ENCODE results near the gene RAET1L.
"Not testable (repeated sequence)": the region's sequence is repeated elsewhere in the genome, so short reads cannot be mapped to it uniquely, and the experiment has no call there.

Gene RAET1L

GRCh38 chr6:150043501-150044412 lies 18.4 kb upstream of the RAET1L start:
- DNase-seq, result no peak

DNA sequence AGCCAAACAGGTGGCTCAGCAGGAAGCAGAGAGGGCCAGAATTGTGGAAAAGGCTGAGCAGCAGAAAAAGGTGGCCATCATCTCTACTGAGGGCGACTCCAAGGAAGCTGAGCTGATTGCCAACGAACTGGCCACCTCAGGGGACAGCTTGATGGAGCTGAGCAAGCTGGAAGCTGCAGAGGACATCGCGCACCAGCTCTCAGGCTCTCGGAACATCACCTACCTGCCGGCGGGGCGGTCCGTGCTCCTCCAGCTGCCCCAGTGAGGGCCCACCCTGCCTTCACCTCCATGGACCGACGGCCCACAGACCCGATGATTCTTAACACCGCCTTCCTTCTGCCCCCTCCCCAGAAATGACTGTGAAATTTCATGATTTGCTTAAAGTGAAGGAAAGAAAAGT lies 17.8 kb upstream of the RAET1L start:
- DNase-seq, result no peak

GRCh38 chr6:150038202-150039062 lies 13.1 kb upstream of the RAET1L start:
- no peak for DNase-seq

DNA sequence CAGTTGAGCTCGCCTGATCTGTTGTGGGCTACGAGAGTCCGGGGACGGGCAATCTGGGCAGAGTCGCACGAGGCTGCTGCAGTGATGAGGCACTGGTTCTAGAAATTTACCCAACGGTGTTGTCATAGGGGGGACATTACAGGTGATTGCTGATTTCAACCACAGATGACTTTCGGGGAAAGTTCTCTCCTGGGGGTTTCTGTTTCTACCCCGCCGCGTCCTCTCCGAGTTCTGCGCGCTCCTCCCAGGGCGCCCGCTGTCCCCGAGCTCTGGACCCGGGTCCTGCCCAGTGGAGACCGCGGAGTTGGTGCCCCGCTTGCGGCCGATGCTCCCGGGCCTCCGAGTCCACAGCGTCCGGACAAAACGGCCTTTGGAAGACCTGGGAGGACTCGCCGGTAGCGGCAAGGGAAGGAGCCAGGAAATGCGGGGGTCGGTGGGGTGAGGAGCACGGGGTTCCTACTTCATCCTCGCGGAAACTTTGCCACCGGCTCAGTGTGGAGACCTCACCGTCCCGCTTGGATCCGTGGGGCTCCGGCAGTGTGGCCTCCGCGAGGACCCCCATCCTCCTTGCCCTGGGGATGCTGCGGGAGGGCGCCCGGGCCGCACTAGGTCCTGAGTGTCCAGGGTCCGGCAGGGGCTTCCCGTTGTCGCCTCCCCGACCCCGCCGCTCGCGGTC lies 12.3 kb upstream of the RAET1L start:
- DNase-seq, result no peak

DNA sequence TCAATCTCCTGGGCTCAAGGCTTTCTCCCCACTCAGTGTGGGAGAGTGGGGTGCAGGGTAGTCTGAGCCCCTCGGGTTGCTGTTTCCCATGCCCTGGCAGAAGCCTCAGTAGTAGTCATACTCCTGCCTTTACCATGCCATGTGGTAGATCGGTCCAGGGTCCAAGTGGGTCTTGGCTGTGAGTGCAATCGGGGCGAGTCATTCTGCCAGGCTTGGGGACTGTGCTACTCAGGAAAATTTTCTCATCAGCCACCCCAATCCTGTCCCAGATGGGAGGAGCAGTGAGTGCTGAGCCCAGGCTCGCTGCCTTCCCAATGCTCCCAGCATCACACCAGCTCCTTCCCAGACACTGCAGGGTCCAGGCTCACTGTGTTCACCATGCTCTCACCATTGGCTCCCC lies 10.7 kb upstream of the RAET1L start:
- no peak for DNase-seq

GRCh38 chr6:150033207-150033771 lies 8.0 kb upstream of the RAET1L start:
- DNase-seq, result no peak

- DNase-seq, result no peak
These were observed 7.3 kb upstream of the RAET1L start for GRCh38 chr6:150032598-150032997.

DNA sequence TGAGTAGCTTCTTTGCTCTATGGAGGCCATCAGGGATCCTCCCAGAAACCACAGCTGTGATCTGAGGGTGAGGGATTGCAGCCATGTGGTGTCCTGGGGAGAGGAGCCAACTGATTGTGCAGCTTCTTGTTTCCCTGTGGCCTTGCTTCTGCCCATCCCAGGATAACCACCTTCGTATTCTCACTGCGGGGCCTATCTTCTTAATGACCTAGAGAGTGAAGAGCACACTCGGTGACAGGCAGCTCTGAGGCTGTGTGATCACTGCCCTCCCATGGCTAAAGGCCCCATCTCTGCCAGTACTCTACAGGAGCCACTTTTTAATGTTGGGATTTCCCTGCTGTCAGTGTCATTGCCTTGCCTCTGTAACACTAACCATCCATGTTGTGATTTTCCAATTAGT lies 5.3 kb upstream of the RAET1L start:
- no peak for DNase-seq

DNA sequence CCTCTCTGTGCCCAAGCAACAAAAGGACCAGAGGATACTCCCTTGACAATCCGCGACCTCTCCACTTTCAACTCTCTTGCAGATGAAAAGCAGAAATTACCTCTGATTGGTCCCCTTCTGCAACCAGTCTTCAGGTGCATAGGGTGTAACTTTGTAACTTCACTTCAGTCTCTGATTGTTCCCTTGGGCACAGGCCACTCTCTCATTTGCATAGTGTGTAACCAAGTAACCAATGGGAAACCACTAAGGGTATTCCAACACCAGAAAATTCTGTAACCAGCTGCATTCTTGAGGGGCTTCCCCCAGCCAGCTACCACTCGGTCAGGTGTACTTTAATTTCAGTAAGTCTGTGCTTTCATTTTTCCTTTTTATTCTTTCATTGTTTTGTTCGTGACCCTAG lies 4.4 kb upstream of the RAET1L start:
- DNase-seq, result no peak

DNA sequence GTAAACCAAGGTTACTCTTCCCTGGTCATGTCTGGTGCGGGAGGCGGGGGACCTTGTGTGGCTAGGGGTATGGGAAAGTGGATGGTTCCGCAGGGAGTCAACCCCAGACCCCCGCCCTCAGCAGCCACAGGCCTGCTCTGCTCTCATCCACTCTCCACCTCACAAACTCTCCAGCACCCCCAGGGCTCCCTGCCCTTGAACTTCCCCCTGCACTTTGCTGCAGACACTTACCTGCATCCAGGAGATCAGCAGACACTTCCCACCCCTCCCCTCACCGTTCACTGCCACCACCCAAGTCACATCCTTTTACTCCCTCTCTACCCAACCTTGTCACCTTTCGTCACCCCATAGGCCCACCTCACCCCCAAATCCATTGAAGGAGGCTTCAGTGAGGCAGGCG lies 3.9 kb upstream of the RAET1L start:
- DNase-seq, result no peak

GRCh38 chr6:150028799-150029198 lies 3.5 kb upstream of the RAET1L start:
- DNase-seq, result no peak

DNA sequence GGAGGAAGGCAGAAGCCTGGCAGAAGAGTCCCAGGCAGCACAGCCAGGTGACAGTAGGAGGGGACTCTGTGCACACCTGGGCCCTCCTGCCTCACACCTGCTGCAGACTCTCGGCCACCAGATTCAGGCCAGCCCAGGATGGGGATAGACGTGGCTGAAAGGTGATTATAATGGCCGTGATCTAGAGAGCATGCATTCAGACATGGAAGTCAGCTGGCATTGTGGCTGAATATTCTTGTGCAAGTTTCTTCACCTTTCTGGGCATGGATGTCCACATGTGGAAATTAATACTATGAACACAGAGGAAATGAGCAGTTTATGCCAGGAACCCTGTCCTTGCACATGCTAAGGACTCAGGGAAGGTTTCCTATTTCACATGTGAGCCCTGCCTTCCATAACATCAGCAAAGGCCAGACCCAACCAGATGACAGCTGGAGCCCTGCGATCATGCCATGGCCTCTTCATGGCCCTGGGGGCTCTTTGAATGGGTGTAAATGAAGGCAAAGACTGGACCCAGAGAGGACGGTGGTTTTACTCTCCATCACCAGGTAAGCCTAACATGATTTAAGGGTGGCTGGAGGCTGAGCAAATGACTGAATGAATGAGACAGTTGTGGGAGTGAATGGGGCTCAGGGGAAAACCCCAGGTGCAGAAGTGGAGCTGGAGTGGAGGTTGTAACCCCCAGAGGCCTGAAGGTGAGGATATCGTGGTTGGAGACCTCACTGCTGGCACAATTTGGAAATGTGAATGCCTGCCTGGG lies 2.7 kb upstream of the RAET1L start:
- no peak for DNase-seq

DNA sequence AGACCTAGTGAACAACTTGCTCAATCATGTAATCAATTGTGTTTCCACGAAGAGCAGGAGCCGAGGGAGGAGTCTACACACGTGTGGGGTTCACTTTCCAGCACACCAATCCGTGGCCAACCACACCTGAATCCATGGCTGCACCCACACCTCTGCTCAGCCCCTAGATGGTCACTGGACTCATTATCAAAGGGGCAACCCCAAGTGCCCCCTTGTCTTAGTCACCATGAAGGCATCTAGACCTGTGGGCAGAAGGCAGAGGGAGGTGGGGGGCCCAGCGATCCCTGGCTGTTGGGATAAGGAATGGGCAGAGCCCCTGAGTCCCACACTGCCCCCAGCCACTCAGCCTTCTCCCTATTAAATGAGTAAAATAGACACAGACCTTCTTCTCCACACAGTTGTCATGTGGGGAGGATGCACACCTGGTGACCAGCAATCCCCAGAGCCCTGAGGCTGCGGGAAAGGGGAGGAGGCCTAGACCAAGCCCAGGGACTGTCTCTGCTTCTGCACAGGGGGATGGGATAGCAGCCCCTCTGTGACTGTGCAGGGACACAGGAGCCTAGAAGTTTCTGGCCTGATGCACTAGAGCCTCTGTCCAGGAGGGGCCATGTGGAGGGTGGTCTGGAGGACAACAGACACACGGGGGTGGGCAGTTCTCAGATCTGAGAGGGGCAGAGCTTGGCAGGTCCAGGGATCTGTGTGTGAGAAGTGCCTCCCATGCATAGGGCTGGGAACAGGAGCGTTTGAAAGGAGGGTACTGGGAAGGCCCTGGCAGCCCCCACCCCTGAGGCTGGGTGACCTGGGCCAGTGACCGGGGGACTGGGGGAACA lies 1.9 kb upstream of the RAET1L start:
- DNase-seq, result no peak

DNA sequence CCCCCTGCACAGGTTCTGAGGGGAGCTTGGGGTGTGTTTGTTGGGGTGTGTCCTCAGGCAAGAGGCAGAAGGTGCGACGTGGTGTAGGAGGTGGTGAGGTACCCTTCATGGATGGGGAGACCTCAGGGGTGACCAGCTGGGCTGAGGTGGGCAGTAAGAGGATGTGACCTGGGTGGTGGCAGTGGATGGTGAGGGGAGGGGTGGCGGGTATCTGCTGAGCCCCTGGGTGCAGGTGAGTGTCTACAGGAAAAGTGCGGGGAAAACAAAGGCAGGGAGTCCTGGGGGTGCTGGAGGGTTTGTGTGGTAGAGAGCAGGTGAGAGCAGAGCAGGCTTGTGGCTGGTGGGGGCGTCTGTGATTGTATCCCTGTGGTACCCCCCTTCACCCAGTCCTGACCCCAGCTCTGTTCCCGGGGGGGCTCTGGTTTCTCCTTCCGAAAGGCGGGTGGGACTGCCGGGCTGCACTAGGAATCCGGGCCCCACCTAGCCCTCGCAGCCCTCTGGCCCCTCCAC lies 631 bp downstream of the RAET1L start:
- no peak for DNase-seq

DNA sequence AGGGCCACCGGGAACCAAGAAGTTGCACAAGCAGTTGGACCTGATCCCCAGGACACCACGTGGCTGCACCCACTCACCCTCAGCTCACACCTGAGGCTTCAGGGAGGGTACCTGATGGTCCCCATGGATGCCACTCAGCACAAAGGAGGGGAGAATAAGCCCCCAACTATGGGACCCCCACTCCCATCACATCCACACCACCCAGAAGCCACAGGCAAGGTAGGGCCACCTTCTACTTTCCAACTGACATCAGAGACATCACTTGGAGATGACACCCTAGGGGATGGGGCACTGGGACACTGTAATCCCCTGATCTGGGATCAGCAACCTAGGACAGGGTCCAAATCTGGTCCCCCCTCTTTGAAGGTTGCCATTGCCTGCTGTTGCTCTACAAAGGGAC lies 1.3 kb downstream of the RAET1L start:
- not testable (repeated sequence) for DNase-seq

DNA sequence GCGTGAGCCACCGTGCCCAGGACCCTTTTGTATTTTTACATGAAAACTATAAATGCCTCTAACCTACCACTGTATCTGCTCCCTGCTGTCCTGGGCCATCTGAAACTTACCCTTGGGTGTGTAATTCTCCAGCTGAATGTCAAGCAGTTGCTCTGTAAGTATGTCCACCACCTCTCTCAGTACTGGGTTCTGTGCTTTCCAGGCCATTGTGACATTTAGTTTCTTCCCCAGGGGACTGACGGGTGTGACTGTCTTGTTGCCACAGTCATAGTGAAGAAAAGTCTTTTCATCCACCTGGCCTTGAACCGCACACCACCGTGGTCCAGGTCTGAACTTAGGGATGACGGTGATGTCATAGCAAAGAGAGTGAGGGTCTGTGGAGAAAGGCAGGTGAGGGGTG lies 3.5 kb downstream of the RAET1L start:
- not testable (repeated sequence) for DNase-seq

- no peak for DNase-seq
These were observed 6.3 kb downstream of the RAET1L start for GRCh38 chr6:150018846-150019580.

- not testable (repeated sequence) for DNase-seq
These were observed 8.2 kb downstream of the RAET1L start for GRCh38 chr6:150017186-150017521.

GRCh38 chr6:150016324-150017185 lies 8.8 kb downstream of the RAET1L start:
- peak; percentile 60 for DNase-seq

All from fibroblast of skin of back (primary cell).